Endothelial cell (in vitro differentiated cells): ENCODE data around the gene HS3ST4. TPM values are rescaled to one million over a fixed set of nuclear protein-coding genes. Genes with fewer than 3 reads are reported as not detected.

ENCODE experiments used
- DNase-seq: peaks from one replicate; pipeline ENCODE4 v3.0.0; 2021; ENCODE audit warnings: low spot score
- H3K27ac Mint-ChIP-seq: one replicate; pipeline ENCODE4 v1.8.0; 2021; ENCODE audit warnings: mixed read lengths, inconsistent platforms; ENCODE audit not compliant: unreplicated experiment
- H3K27me3 Mint-ChIP-seq: one replicate; pipeline ENCODE4 v1.8.0; 2021; ENCODE audit warnings: mild to moderate bottlenecking, moderate library complexity, mixed read lengths, inconsistent platforms; ENCODE audit not compliant: unreplicated experiment
- H3K36me3 Mint-ChIP-seq: one replicate; pipeline ENCODE4 v1.8.0; 2021; ENCODE audit warnings: mild to moderate bottlenecking, low read depth, mixed read lengths, inconsistent platforms; ENCODE audit not compliant: unreplicated experiment
- H3K4me1 Mint-ChIP-seq: one replicate; pipeline ENCODE4 v1.8.0; 2021; ENCODE audit warnings: mild to moderate bottlenecking, mixed read lengths, inconsistent platforms; ENCODE audit not compliant: unreplicated experiment
- H3K4me3 Mint-ChIP-seq: one replicate; pipeline ENCODE4 v1.8.0; 2021; ENCODE audit warnings: mild to moderate bottlenecking, mixed read lengths, inconsistent platforms; ENCODE audit not compliant: unreplicated experiment
- H3K9me3 Mint-ChIP-seq: one replicate; pipeline ENCODE4 v1.8.0; 2021; ENCODE audit warnings: mixed read lengths, inconsistent platforms; ENCODE audit not compliant: unreplicated experiment
- CTCF ChIP-seq: fragments of 200-600 bp; sonication (generic); IDR thresholded peaks from one replicate; pipeline ENCODE4 v1.5.0; 2021; ENCODE audit warnings: antibody characterized with exemption; ENCODE audit not compliant: unreplicated experiment
- total RNA-seq: library from RNA; stranded (reverse); fragmentation: NEBNext Ultra II Directional; extraction: Animal tissue kit (Norgen Biotek cat#: 25700); gene quantifications from one replicate; pipeline ENCODE4 v1.2.1, GENCODE V29; 2021; ENCODE audit not compliant: unreplicated experiment

HS3ST4 gene
- total RNA-seq, 1 donor from 2014 or later = 4.8 TPM

DNA sequence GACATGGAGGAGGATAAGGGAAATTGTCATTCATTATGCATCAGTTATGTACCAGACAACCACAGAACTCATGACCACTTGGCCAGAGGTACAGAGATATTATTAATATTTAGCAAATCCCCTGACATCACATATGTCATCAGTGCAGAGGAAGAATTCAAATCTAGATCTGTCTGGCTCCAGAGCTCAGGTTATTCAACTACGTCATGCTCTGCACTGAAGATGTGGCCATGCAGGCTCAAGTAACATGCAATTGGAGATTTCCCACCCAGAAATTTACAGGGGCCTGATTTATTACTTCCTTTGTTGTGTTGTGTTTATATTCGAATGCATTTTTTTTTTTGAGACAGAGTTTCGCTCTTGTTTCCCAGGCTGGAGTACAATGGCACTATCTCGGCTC is 224.3 kb downstream of the HS3ST4 start:
- no peak for TF ChIP-seq CTCF
- no peaks in the 10 kb centered on the region for H3K4me1 Mint-ChIP-seq
- no peak overlapping the region for H3K4me3 Mint-ChIP-seq
- H3K9me3 Mint-ChIP-seq = no peaks in the 10 kb centered on the region
- no peaks in the 10 kb centered on the region for H3K36me3 Mint-ChIP-seq
- H3K27ac Mint-ChIP-seq = no peak overlapping the region
- DNase-seq = no peak
- no peaks in the 10 kb centered on the region for H3K27me3 Mint-ChIP-seq

GRCh38 chr16:25922438-25922837 is 230.7 kb downstream of the HS3ST4 start:
- no peak for DNase-seq
- no peak overlapping the region for H3K27ac Mint-ChIP-seq
- no peaks in the 10 kb centered on the region for H3K9me3 Mint-ChIP-seq
- no peak overlapping the region for H3K4me3 Mint-ChIP-seq
- H3K36me3 Mint-ChIP-seq = no peaks in the 10 kb centered on the region
- no peaks in the 10 kb centered on the region for H3K27me3 Mint-ChIP-seq
- no peak for TF ChIP-seq CTCF
- H3K4me1 Mint-ChIP-seq = no peaks in the 10 kb centered on the region

DNA sequence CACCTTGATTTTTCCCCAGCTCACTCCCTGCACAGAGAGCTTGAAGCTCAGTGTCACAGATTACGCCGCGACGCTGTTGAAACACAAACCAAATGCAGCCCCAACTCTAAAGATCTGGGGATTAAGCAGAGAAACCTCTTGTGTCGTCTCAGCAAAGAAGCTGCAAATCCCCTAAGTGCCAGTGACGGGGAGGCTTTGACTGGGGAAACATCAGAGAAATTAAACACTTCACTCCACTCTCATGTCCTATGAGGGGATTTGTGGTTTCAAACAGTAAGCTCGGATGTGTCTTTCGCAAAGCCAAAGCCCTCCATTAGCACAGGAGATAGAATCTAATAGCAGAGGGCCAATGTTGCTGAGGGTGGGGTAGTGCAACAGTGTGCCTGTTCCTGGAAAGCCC is 233.7 kb downstream of the HS3ST4 start:
- Mint-ChIP-seq H3K27me3 (peaks cover 1% of the 10 kb centered on the region), H3K27ac (no peak overlapping the region), H3K36me3 (peaks cover 3% of the 10 kb centered on the region), H3K9me3 (no peaks in the 10 kb centered on the region), H3K4me1 (no peaks in the 10 kb centered on the region), H3K4me3 (no peak overlapping the region)
- no peak for DNase-seq
- no peak for TF ChIP-seq CTCF

GRCh38 chr16:25931473-25932035 is 239.8 kb downstream of the HS3ST4 start:
- H3K27me3 Mint-ChIP-seq = peaks cover 1% of the 10 kb centered on the region
- peaks cover 6% of the 10 kb centered on the region for H3K36me3 Mint-ChIP-seq
- DNase-seq = no peak

More at GRCh38 chr16:25931473-25932035, 239.8 kb downstream of the HS3ST4 start:
- Mint-ChIP-seq H3K27ac (no peak overlapping the region), H3K4me3 (no peak overlapping the region), H3K9me3 (no peaks in the 10 kb centered on the region), H3K4me1 (no peaks in the 10 kb centered on the region)
- no peak for TF ChIP-seq CTCF
